ENCODE data around the gene KRT85. TPM values are rescaled to one million over a fixed set of nuclear protein-coding genes. Genes with fewer than 3 reads are reported as not detected.
"Not testable (repeated sequence)": the region's sequence is repeated elsewhere in the genome, so short reads cannot be mapped to it uniquely, and the experiment has no call there.

Gene KRT85
- total and polyA plus RNA-seq, 4 donors = not detected

DNA sequence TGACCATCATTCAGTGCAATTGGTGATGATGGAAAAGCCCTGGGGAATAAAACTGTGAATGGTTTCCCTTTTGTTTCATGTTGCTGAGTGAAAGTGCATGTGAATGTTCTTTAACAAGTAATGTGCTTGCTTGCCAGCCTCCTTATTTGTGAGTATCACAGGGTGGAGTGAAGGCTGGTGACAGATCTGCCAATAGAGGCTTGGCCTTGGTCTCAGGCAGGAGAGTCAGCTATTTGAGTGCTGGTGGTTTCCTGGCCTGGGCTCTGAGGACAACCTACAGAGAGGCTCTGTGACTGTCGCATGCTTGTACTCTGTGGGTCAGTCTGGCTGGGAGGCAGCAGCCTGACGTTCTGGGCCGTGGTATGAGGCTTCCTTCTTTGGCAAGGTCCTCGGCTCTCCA, 20.7 kb downstream of the KRT85 start:
- Histone ChIP-seq H3K4me1 (ENCODE audit: control insufficient read depth in 5 of 5, insufficient read depth in 5 of 5, low read length in 5 of 5) (peaks cover 0 to 11% (median 0%) of the 10 kb centered on the region in 5 donors), H3K9me3 (ENCODE audit: control insufficient read depth in 4 of 4, insufficient read depth in 3 of 4, low read length in 3 of 4) (peaks cover 0 to 4% (median 2%) of the 10 kb centered on the region in 4 donors), H3K9ac (ENCODE audit: insufficient read depth in 1 of 2, low read length in 2 of 2) (no peak overlapping the region), H3K27me3 (ENCODE audit: control insufficient read depth in 3 of 3, insufficient read depth in 3 of 3, low read length in 2 of 3) (no peaks in the 10 kb centered on the region), H3K27ac (ENCODE audit: low read depth in 1 of 2, low read length in 1 of 2) (no peak overlapping the region), H3K36me3 (ENCODE audit: control insufficient read depth in 4 of 4, insufficient read depth in 4 of 4, low read length in 4 of 4) (no peaks in the 10 kb centered on the region), H3K4me3 (no peak overlapping the region)
- no peak for ATAC-seq (ENCODE audit: insufficient read depth, low FRiP score)
- 27 to 29% methylated on average over 4 of the region's 4 CpGs for WGBS, 2 donors
- DNase-seq = peak in 1 of 3 donors; percentile 23
- TF ChIP-seq, protein P1, sequence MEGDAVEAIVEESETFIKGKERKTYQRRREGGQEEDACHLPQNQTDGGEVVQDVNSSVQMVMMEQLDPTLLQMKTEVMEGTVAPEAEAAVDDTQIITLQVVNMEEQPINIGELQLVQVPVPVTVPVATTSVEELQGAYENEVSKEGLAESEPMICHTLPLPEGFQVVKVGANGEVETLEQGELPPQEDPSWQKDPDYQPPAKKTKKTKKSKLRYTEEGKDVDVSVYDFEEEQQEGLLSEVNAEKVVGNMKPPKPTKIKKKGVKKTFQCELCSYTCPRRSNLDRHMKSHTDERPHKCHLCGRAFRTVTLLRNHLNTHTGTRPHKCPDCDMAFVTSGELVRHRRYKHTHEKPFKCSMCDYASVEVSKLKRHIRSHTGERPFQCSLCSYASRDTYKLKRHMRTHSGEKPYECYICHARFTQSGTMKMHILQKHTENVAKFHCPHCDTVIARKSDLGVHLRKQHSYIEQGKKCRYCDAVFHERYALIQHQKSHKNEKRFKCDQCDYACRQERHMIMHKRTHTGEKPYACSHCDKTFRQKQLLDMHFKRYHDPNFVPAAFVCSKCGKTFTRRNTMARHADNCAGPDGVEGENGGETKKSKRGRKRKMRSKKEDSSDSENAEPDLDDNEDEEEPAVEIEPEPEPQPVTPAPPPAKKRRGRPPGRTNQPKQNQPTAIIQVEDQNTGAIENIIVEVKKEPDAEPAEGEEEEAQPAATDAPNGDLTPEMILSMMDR (IDR thresholded peaks at IDR 0.05; ENCODE audit: control extremely low read depth, extremely low read depth) = no peak

DNA sequence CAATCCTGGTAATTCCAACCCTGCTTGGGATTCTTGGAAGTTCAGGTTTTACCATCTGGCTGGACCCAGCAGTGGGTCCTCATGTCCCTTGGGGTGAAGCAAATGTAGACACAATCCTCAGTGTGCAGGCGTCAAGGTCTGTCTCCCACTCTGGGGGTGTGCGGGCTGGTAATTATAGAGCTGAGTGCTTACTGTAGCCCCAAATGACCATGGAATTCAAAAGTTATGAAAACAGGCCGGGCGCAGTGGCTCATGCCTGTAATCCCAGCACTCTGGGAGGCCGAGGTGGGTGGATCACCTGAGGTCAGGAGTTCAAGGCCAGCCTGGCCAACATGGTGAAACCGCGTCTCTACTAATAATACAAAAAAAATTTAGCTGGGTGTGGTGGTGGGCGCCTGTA, 22.2 kb downstream of the KRT85 start:
- H3K4me3 ChIP-seq; DNase-seq; H3K9ac ChIP-seq (ENCODE audit: insufficient read depth in 1 of 2, low read length in 2 of 2); H3K36me3 ChIP-seq (ENCODE audit: control insufficient read depth in 4 of 4, insufficient read depth in 4 of 4, low read length in 4 of 4); ATAC-seq (ENCODE audit: insufficient read depth, low FRiP score); H3K4me1 ChIP-seq (ENCODE audit: control insufficient read depth in 5 of 5, insufficient read depth in 5 of 5, low read length in 5 of 5); H3K27me3 ChIP-seq (ENCODE audit: control insufficient read depth in 3 of 3, insufficient read depth in 3 of 3, low read length in 2 of 3); H3K9me3 ChIP-seq (ENCODE audit: control insufficient read depth in 4 of 4, insufficient read depth in 3 of 4, low read length in 3 of 4); H3K27ac ChIP-seq (ENCODE audit: low read depth in 1 of 2, low read length in 1 of 2): not testable (repeated sequence)
- 90 to 92% methylated on average over 8 of the region's 8 CpGs for WGBS, 2 donors

DNA sequence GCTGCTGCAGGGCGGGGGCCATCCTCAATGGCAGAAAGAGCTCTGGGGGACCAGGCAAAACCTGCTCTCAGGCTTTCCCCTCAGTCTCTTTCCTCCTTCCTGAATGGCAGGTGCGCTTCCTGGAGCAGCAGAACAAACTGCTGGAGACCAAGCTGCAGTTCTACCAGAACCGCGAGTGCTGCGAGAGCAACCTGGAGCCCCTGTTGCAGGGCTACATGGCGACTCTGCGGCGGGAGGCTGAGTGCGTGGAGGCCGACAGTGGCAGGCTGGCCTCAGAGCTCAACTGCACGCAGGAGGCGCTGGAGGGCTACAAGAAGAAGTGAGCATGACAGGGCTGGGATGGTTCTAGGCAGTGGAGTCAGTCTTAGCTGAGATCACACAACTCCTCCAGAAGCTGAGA, 23.2 kb downstream of the KRT85 start:
- WGBS, 2 donors = 95 to 96% methylated on average over 12 of the region's 12 CpGs
- ATAC-seq (ENCODE audit: insufficient read depth, low FRiP score) = no peak
- DNase-seq = no peak
- Histone ChIP-seq H3K27ac (ENCODE audit: low read depth in 1 of 2, low read length in 1 of 2) (no peak overlapping the region), H3K27me3 (ENCODE audit: control insufficient read depth in 3 of 3, insufficient read depth in 3 of 3, low read length in 2 of 3) (no peaks in the 10 kb centered on the region), H3K9ac (ENCODE audit: insufficient read depth in 1 of 2, low read length in 2 of 2) (no peak overlapping the region), H3K4me1 (ENCODE audit: control insufficient read depth in 5 of 5, insufficient read depth in 5 of 5, low read length in 5 of 5) (peaks cover 0 to 6% (median 0%) of the 10 kb centered on the region in 5 donors), H3K4me3 (no peak overlapping the region), H3K9me3 (ENCODE audit: control insufficient read depth in 4 of 4, insufficient read depth in 3 of 4, low read length in 3 of 4) (peaks cover 0 to 4% (median 1%) of the 10 kb centered on the region in 4 donors), H3K36me3 (ENCODE audit: control insufficient read depth in 4 of 4, insufficient read depth in 4 of 4, low read length in 4 of 4) (no peaks in the 10 kb centered on the region)
- TF ChIP-seq, protein P1 (IDR thresholded peaks at IDR 0.05; ENCODE audit: control extremely low read depth, extremely low read depth) = no peak

DNA sequence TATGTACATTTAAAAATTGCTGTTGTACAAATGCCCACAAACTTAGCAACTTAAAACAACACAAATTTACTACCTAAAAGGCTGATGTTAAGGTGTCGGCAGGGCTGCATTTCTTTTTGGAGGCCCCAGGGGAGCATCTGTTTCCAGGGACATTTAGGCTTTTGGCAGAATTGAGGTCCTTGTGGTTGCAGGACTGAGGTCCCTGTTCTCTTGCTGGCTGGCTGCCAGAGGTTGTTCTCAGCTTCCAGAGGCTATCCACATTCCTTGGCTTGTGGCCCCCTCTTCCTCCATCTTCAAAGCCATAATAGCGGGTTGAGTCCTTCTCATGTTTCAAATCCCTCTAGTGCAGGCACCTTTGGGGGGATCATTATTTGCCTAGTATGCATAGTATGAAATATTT, 23.7 kb downstream of the KRT85 start:
- 70 to 77% methylated on average over 2 of the region's 2 CpGs for WGBS, 2 donors
- Histone ChIP-seq H3K27me3 (ENCODE audit: control insufficient read depth in 3 of 3, insufficient read depth in 3 of 3, low read length in 2 of 3) (no peaks in the 10 kb centered on the region), H3K27ac (ENCODE audit: low read depth in 1 of 2, low read length in 1 of 2) (no peak overlapping the region), H3K36me3 (ENCODE audit: control insufficient read depth in 4 of 4, insufficient read depth in 4 of 4, low read length in 4 of 4) (no peaks in the 10 kb centered on the region), H3K4me1 (ENCODE audit: control insufficient read depth in 5 of 5, insufficient read depth in 5 of 5, low read length in 5 of 5) (peaks cover 0 to 6% (median 0%) of the 10 kb centered on the region in 5 donors), H3K4me3 (no peak overlapping the region), H3K9me3 (ENCODE audit: control insufficient read depth in 4 of 4, insufficient read depth in 3 of 4, low read length in 3 of 4) (peaks cover 0 to 4% (median 1%) of the 10 kb centered on the region in 4 donors), H3K9ac (ENCODE audit: insufficient read depth in 1 of 2, low read length in 2 of 2) (no peak overlapping the region)
- TF ChIP-seq, protein P1 (IDR thresholded peaks at IDR 0.05; ENCODE audit: control extremely low read depth, extremely low read depth) = no peak
- ATAC-seq (ENCODE audit: insufficient read depth, low FRiP score) = no peak
- DNase-seq = no peak

Measured in lung (tissue), 12 donors.